SK-N-SH (cell line): ENCODE data around the gene ZNF516.

Source experiments
- EZH2phosphoT487 ChIP-seq: fragments of 200-600 bp; sonication (generic); IDR thresholded peaks from 2 replicates; pipeline ENCODE4 v1.6.1; 2017; ENCODE audit warnings: low read depth, mixed run types, mild to moderate bottlenecking, antibody characterized with exemption, moderate library complexity, borderline replicate concordance
- JUND ChIP-seq: IDR thresholded peaks from 2 replicates; pipeline ENCODE4 v1.4.0; 2012
- NRF1 ChIP-seq: IDR thresholded peaks from 2 replicates; pipeline ENCODE4 v1.6.1; 2012; ENCODE audit warnings: low read depth, mild to moderate bottlenecking, low read length
- POLR2AphosphoS5 ChIP-seq: IDR thresholded peaks from 2 replicates; pipeline ENCODE4 v1.6.1; 2012; ENCODE audit warnings: low read depth, low read length
- RCOR1 ChIP-seq: fragments of 150-350 bp; IDR thresholded peaks from 2 replicates; pipeline ENCODE4 v1.6.1; 2017; ENCODE audit warnings: antibody characterized with exemption, low read length
- TAF1 ChIP-seq: IDR thresholded peaks from 2 replicates; pipeline ENCODE4 v1.6.1; 2012; ENCODE audit warnings: low read depth, mild to moderate bottlenecking, low read length, moderate library complexity, borderline replicate concordance
- TEAD4 ChIP-seq: IDR thresholded peaks from 2 replicates; pipeline ENCODE4 v1.4.0; 2012; ENCODE audit warnings: mild to moderate bottlenecking, borderline replicate concordance; ENCODE audit not compliant: insufficient read depth
- TF ChIP-seq, protein P1 (sequence below): fragments of 200-600 bp; sonication (generic); IDR thresholded peaks from 2 replicates; pipeline ENCODE4 v1.6.1; 2017; ENCODE audit warnings: antibody characterized with exemption, mild to moderate bottlenecking, moderate library complexity
- TF ChIP-seq, protein P2 (sequence below): IDR thresholded peaks from 2 replicates; pipeline ENCODE4 v1.6.1; 2012; ENCODE audit warnings: mild to moderate bottlenecking, low read depth, low read length, moderate library complexity
- TF ChIP-seq, protein P3 (sequence below): IDR thresholded peaks from 2 replicates; pipeline ENCODE4 v1.4.0; 2012; ENCODE audit warnings: low read depth, borderline replicate concordance

DNA sequence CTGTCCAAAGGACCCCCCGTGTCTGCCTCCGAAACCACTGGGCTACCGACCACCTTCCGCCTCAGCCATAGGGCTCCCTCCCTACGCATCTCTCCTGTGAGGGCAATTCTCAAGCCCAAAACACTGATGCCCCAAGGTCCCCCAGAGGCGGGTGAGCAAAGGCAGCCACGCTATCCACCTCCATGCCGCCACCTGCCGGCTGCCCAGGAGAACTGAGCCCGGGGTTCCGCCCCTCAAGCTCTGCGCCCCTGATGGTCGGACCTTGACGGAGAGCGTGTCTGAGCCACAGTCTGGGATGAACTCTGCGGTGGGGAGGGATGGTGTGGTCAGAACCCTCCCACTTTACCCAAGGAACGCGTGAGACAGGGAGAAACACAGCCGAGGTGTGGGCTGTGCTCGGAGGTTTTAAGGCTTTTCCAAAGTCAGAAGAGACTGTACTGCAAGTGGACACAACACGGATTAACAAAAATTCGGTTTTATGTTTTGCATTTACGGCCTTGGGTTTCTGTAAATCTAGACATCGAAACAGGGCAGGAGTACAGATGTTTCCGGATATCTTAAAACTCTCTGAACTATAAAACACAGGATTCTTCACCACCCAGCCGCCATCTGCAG is 114.1 kb downstream of the ZNF516 start:
- TF ChIP-seq, protein P1, sequence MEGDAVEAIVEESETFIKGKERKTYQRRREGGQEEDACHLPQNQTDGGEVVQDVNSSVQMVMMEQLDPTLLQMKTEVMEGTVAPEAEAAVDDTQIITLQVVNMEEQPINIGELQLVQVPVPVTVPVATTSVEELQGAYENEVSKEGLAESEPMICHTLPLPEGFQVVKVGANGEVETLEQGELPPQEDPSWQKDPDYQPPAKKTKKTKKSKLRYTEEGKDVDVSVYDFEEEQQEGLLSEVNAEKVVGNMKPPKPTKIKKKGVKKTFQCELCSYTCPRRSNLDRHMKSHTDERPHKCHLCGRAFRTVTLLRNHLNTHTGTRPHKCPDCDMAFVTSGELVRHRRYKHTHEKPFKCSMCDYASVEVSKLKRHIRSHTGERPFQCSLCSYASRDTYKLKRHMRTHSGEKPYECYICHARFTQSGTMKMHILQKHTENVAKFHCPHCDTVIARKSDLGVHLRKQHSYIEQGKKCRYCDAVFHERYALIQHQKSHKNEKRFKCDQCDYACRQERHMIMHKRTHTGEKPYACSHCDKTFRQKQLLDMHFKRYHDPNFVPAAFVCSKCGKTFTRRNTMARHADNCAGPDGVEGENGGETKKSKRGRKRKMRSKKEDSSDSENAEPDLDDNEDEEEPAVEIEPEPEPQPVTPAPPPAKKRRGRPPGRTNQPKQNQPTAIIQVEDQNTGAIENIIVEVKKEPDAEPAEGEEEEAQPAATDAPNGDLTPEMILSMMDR, result no peak
- TF ChIP-seq JUND, result no peak
- TF ChIP-seq NRF1, result no peak
- TF ChIP-seq POLR2AphosphoS5, result no peak
- no peak for TF ChIP-seq TEAD4
- no peak for TF ChIP-seq TAF1
- TF ChIP-seq, protein P2, sequence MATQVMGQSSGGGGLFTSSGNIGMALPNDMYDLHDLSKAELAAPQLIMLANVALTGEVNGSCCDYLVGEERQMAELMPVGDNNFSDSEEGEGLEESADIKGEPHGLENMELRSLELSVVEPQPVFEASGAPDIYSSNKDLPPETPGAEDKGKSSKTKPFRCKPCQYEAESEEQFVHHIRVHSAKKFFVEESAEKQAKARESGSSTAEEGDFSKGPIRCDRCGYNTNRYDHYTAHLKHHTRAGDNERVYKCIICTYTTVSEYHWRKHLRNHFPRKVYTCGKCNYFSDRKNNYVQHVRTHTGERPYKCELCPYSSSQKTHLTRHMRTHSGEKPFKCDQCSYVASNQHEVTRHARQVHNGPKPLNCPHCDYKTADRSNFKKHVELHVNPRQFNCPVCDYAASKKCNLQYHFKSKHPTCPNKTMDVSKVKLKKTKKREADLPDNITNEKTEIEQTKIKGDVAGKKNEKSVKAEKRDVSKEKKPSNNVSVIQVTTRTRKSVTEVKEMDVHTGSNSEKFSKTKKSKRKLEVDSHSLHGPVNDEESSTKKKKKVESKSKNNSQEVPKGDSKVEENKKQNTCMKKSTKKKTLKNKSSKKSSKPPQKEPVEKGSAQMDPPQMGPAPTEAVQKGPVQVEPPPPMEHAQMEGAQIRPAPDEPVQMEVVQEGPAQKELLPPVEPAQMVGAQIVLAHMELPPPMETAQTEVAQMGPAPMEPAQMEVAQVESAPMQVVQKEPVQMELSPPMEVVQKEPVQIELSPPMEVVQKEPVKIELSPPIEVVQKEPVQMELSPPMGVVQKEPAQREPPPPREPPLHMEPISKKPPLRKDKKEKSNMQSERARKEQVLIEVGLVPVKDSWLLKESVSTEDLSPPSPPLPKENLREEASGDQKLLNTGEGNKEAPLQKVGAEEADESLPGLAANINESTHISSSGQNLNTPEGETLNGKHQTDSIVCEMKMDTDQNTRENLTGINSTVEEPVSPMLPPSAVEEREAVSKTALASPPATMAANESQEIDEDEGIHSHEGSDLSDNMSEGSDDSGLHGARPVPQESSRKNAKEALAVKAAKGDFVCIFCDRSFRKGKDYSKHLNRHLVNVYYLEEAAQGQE, result no peak
- TF ChIP-seq RCOR1, result no peak
- no peak for TF ChIP-seq EZH2phosphoT487
- TF ChIP-seq, protein P3, sequence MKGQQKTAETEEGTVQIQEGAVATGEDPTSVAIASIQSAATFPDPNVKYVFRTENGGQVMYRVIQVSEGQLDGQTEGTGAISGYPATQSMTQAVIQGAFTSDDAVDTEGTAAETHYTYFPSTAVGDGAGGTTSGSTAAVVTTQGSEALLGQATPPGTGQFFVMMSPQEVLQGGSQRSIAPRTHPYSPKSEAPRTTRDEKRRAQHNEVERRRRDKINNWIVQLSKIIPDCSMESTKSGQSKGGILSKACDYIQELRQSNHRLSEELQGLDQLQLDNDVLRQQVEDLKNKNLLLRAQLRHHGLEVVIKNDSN, result no peak
